ENCODE data around the gene CCDC148. TPM values are rescaled to one million over a fixed set of nuclear protein-coding genes. Genes with fewer than 3 reads are reported as not detected.

Gene CCDC148
- total RNA-seq, 1 experiment from 2014 or later = 2.1 TPM

GRCh38 chr2:158359846-158360245 lies 96.7 kb downstream of the CCDC148 start:
- TF ChIP-seq NR1H2 (CRISPR knock-in tag; IDR thresholded peaks at IDR 0.05) (no peak), ZNF532 (CRISPR knock-in tag; IDR thresholded peaks at IDR 0.05; ENCODE audit: borderline replicate concordance) (no peak)
- Mint-ChIP-seq H3K9me3 (peaks cover 44% of the 10 kb centered on the region), H3K4me3 (no peak overlapping the region), H3K27ac (peak overlapping the region; percentile 78; the same call in 1 of the 2 replicates), H3K4me1 (peaks cover 13% of the 10 kb centered on the region), H3K27me3 (ENCODE audit: low read depth) (peaks cover 10% of the 10 kb centered on the region), H3K36me3 (peaks cover 20% of the 10 kb centered on the region)
- ChIA-PET POLR2A (no interaction called here), CTCF (no interaction called here)
- DNase-seq (ENCODE audit: low spot score) (peak; percentile 19), ATAC-seq (peak; percentile 86)

GRCh38 chr2:158357699-158358098 lies 98.9 kb downstream of the CCDC148 start:
- POLR2A ChIA-PET = no interaction called here
- H3K9me3 Mint-ChIP-seq = peaks cover 23% of the 10 kb centered on the region

GRCh38 chr2:158357122-158357521 lies 99.4 kb downstream of the CCDC148 start:
- Mint-ChIP-seq H3K4me1 (peaks cover 15% of the 10 kb centered on the region), H3K4me3 (no peak overlapping the region), H3K9me3 (peaks cover 18% of the 10 kb centered on the region), H3K36me3 (peaks cover 17% of the 10 kb centered on the region), H3K27ac (no peak overlapping the region), H3K27me3 (ENCODE audit: low read depth) (peaks cover 13% of the 10 kb centered on the region)
- no peak for ATAC-seq
- ChIA-PET POLR2A (no interaction called here), CTCF (no interaction called here)
- DNase-seq (ENCODE audit: low spot score) = no peak
- no peak for TF ChIP-seq ZNF281 (CRISPR knock-in tag; IDR thresholded peaks at IDR 0.05)
- TF ChIP-seq HMGA2 (CRISPR knock-in tag; IDR thresholded peaks at IDR 0.05) = no peak
- no peak for TF ChIP-seq PRRX2 (CRISPR knock-in tag; IDR thresholded peaks at IDR 0.05)
- no peak for TF ChIP-seq USF2 (CRISPR knock-in tag; IDR thresholded peaks at IDR 0.05)
- no peak for TF ChIP-seq NR3C1 (CRISPR knock-in tag; conservative IDR thresholded peaks at IDR 0.05; ENCODE audit: low read depth)
- no peak for TF ChIP-seq GRHL2 (CRISPR knock-in tag; IDR thresholded peaks at IDR 0.05; ENCODE audit: insufficient replicate concordance, severe bottlenecking)
- no peak for TF ChIP-seq ATF1 (CRISPR knock-in tag; IDR thresholded peaks at IDR 0.05)
- no peak for TF ChIP-seq FOXJ3 (CRISPR knock-in tag; IDR thresholded peaks at IDR 0.05; ENCODE audit: borderline replicate concordance)
- TF ChIP-seq FOXP4 (CRISPR knock-in tag; IDR thresholded peaks at IDR 0.05) = no peak
- no peak for TF ChIP-seq FOXK1 (CRISPR knock-in tag; IDR thresholded peaks at IDR 0.05)
- no peak for TF ChIP-seq SOX15 (CRISPR knock-in tag; IDR thresholded peaks at IDR 0.05)
- TF ChIP-seq TP53 (CRISPR knock-in tag; IDR thresholded peaks at IDR 0.05) = no peak
- TF ChIP-seq CBFB (CRISPR knock-in tag; IDR thresholded peaks at IDR 0.05; ENCODE audit: low read depth) = no peak
- no peak for TF ChIP-seq GTF2I (CRISPR knock-in tag; conservative IDR thresholded peaks at IDR 0.05)
- TF ChIP-seq TCF7 (CRISPR knock-in tag; IDR thresholded peaks at IDR 0.05; ENCODE audit: low read depth) = no peak
- no peak for TF ChIP-seq ATF2 (CRISPR knock-in tag; IDR thresholded peaks at IDR 0.05; ENCODE audit: borderline replicate concordance, low read depth)
- no peak for TF ChIP-seq RORB (CRISPR knock-in tag; IDR thresholded peaks at IDR 0.05)
- no peak for TF ChIP-seq ZBTB43 (CRISPR knock-in tag; IDR thresholded peaks at IDR 0.05)

More at GRCh38 chr2:158357699-158358098, 98.9 kb downstream of the CCDC148 start:
- H3K36me3 Mint-ChIP-seq = peaks cover 17% of the 10 kb centered on the region
- peaks cover 13% of the 10 kb centered on the region for H3K4me1 Mint-ChIP-seq
- H3K27me3 Mint-ChIP-seq (ENCODE audit: low read depth) = peaks cover 7% of the 10 kb centered on the region
- CTCF ChIA-PET = no interaction called here
- ATAC-seq (no peak), DNase-seq (ENCODE audit: low spot score) (no peak)
- H3K4me3 Mint-ChIP-seq = no peak overlapping the region
- TF ChIP-seq ETV6 (CRISPR knock-in tag; IDR thresholded peaks at IDR 0.05) = no peak
- TF ChIP-seq GABPB1 (CRISPR knock-in tag; IDR thresholded peaks at IDR 0.05) = no peak
- H3K27ac Mint-ChIP-seq = no peak overlapping the region
